Stimulated activated CD8-positive, alpha-beta memory T cell treated with anti-CD3 and anti-CD28 coated beads, Interleukin-4, amount 100 ng/mL, for 4 hours (primary cell): ENCODE measurements around the gene WDR38.
A peak's percentile ranks its signal among the peaks of the same experiment; 100 is the strongest.

Source experiments
- DNase-seq, 2 donors: peaks; one replicate each; pipeline ENCODE4 v3.0.0-alpha.2; 2020; ENCODE audit warnings: low read depth in 2 of 2, low spot score in 1 of 2

The WDR38 gene

GRCh38 chr9:124857533-124858162 is 4.4 kb downstream of the WDR38 start:
- no peak for DNase-seq

GRCh38 chr9:124858330-124859046 is 5.2 kb downstream of the WDR38 start:
- DNase-seq, result no peak

GRCh38 chr9:124859803-124860581 is 6.7 kb downstream of the WDR38 start:
- no peak for DNase-seq

GRCh38 chr9:124860582-124861341 is 7.5 kb downstream of the WDR38 start:
- no peak for DNase-seq

GRCh38 chr9:124861342-124862229 is 8.3 kb downstream of the WDR38 start, which contains the start of the genes ARPC5L and RPL35:
ARPC5L (plus strand) TSS chr9:124862130; CDS start chr9:124869291, 7,161 bp downstream.
RPL35 (minus strand) TSS chr9:124861957; CDS start chr9:124861912, 45 bp downstream.
- DNase-seq, result peak; percentile 90

- DNase-seq, result no peak
Measured at GRCh38 chr9:124863371-124863871, 10.2 kb downstream of the WDR38 start.

GRCh38 chr9:124868511-124869465 is 15.5 kb downstream of the WDR38 start:
- peak; percentile 73 to 85 for DNase-seq

GRCh38 chr9:124869466-124869985 is 16.3 kb downstream of the WDR38 start:
- DNase-seq, result no peak

- peak; percentile 75 to 81 for DNase-seq
Measured at GRCh38 chr9:124869986-124870560, 16.8 kb downstream of the WDR38 start.

GRCh38 chr9:124870723-124871122 is 17.5 kb downstream of the WDR38 start:
- DNase-seq, result no peak

GRCh38 chr9:124871156-124871561 is 17.9 kb downstream of the WDR38 start:
- DNase-seq, result no peak

GRCh38 chr9:124873664-124874063 is 20.4 kb downstream of the WDR38 start:
- no peak for DNase-seq

- no peak for DNase-seq
Measured at GRCh38 chr9:124875501-124875900, 22.2 kb downstream of the WDR38 start.

- no peak for DNase-seq
Measured at GRCh38 chr9:124877021-124877782, 23.9 kb downstream of the WDR38 start.

GRCh38 chr9:124878021-124878420 is 24.8 kb downstream of the WDR38 start:
- DNase-seq, result no peak

- DNase-seq, result no peak
Measured at GRCh38 chr9:124878518-124878917, 25.3 kb downstream of the WDR38 start.

GRCh38 chr9:124879226-124879625 is 26.0 kb downstream of the WDR38 start:
- no peak for DNase-seq
